HepG2 (cell line): ENCODE data around the gene WSB1. TPM values are rescaled to one million over a fixed set of nuclear protein-coding genes. Genes with fewer than 3 reads are reported as not detected.

Source experiments
- CBX1 ChIP-seq: IDR thresholded peaks from one replicate; pipeline ENCODE4 v1.6.1; 2016; ENCODE audit warnings: antibody characterized with exemption, low read depth
- HOXA3 ChIP-seq: sonication (generic); formaldehyde crosslinking; IDR thresholded peaks from 2 replicates; pipeline ENCODE4 v1.5.0; 2020; ENCODE audit warnings: missing genetic modification reagents
- IKZF1 ChIP-seq: fragments of 450-650 bp; IDR thresholded peaks from 2 replicates; pipeline ENCODE4 v1.7.1; 2016
- KDM5A ChIP-seq: fragments of 200-600 bp; sonication (generic); IDR thresholded peaks from 2 replicates; pipeline ENCODE4 v1.7.0; 2018; ENCODE audit warnings: antibody characterized with exemption, mild to moderate bottlenecking, low read length, borderline replicate concordance
- NRL ChIP-seq: sonication (generic); formaldehyde crosslinking; IDR thresholded peaks from 2 replicates; pipeline ENCODE4 v1.5.0; 2020; ENCODE audit warnings: missing genetic modification reagents, mild to moderate bottlenecking, moderate library complexity, borderline replicate concordance
- POLR2A ChIP-seq, 2 experiments: IDR thresholded peaks; 2 replicates each; pipeline ENCODE4 v1.6.1; 2011; ENCODE audit warnings: low read depth in 2 of 2, low read length in 2 of 2, mild to moderate bottlenecking in 1 of 2, moderate library complexity in 1 of 2; ENCODE audit not compliant: insufficient read depth in 1 of 2
- POLR2G ChIP-seq: fragments of 200-400 bp; formaldehyde crosslinking; IDR thresholded peaks from 2 replicates; pipeline ENCODE4 v1.6.1; 2018; ENCODE audit warnings: mild to moderate bottlenecking, low read depth, low read length, moderate library complexity
- PTBP1 ChIP-seq: fragments of 200-400 bp; formaldehyde crosslinking; IDR thresholded peaks from 2 replicates; pipeline ENCODE4 v1.6.1; 2018; ENCODE audit warnings: low read length, low read depth; ENCODE audit not compliant: poor library complexity, severe bottlenecking
- SAFB2 ChIP-seq: sonication (generic); formaldehyde crosslinking; IDR thresholded peaks from 2 replicates; pipeline ENCODE4 v1.5.1; 2020; ENCODE audit warnings: missing genetic modification reagents, low read depth, mild to moderate bottlenecking, borderline replicate concordance
- SETDB1 ChIP-seq: sonication (generic); formaldehyde crosslinking; IDR thresholded peaks from 2 replicates; pipeline ENCODE4 v1.5.1; 2020; ENCODE audit warnings: missing genetic modification reagents, mild to moderate bottlenecking, borderline replicate concordance
- SMYD3 ChIP-seq: sonication (generic); formaldehyde crosslinking; IDR thresholded peaks from 2 replicates; pipeline ENCODE4 v1.8.1; 2023; ENCODE audit warnings: mild to moderate bottlenecking, missing genetic modification reagents
- TBX3 ChIP-seq: fragments of 450-650 bp; IDR thresholded peaks from 2 replicates; pipeline ENCODE4 v1.6.1; 2017; ENCODE audit warnings: antibody characterized with exemption, mild to moderate bottlenecking, inconsistent platforms, borderline replicate concordance
- ZNF207 ChIP-seq: fragments of 450-650 bp; IDR thresholded peaks from 2 replicates; pipeline ENCODE4 v1.6.1; 2016; ENCODE audit warnings: antibody characterized with exemption, borderline replicate concordance
- ZNF292 ChIP-seq: sonication (generic); formaldehyde crosslinking; IDR thresholded peaks from 2 replicates; pipeline ENCODE4 v1.8.1; 2022; ENCODE audit warnings: mild to moderate bottlenecking, low read depth, missing genetic modification reagents, borderline replicate concordance
- ZNF614 ChIP-seq: IDR thresholded peaks from 2 replicates; pipeline ENCODE4 v1.6.1; 2018; ENCODE audit warnings: missing biosample characterization, missing genetic modification reagents, inconsistent platforms, borderline replicate concordance
- polyA plus RNA-seq, 8 experiments: library from polyadenylated mRNA; depleted of rRNA in 3 of 8; stranded (reverse) in 7 of 8; unstranded in 1 of 8; fragments of >200 nt; fragmentation: Illumina TruSeq in 4 of 8; extraction: Trizol in 4 of 8; gene quantifications; 2 replicates each; pipeline versions ENCODE4 v1.2.1 to v1.2.3, GENCODE V29; 2011 to 2016; ENCODE audit warnings: low read depth in 4 of 8, missing spikeins in 1 of 8, mixed read lengths in 1 of 8; ENCODE audit not compliant: insufficient read depth in 1 of 8
- total RNA-seq, 5 experiments: library from RNA; depleted of rRNA; stranded (reverse); fragments of >200 nt; fragmentation: Illumina TruSeq; extraction: Trizol; gene quantifications; 2 replicates each; pipeline ENCODE4 v1.2.3, GENCODE V29; 2016; ENCODE audit warnings: low read depth in 1 of 5
- TF ChIP-seq, protein P1 (sequence below): sonication (generic); formaldehyde crosslinking; conservative IDR thresholded peaks from 2 replicates; pipeline ENCODE4 v1.4.0; 2020; ENCODE audit warnings: missing genetic modification reagents
- TF ChIP-seq, protein P2 (sequence below): sonication (generic); formaldehyde crosslinking; IDR thresholded peaks from 2 replicates; pipeline ENCODE4 v1.8.0; 2022; ENCODE audit warnings: low read depth, missing genetic modification reagents
- TF ChIP-seq, protein P3 (sequence below): sonication (generic); formaldehyde crosslinking; IDR thresholded peaks from 2 replicates; pipeline ENCODE4 v1.5.0; 2020; ENCODE audit warnings: missing genetic modification reagents
- TF ChIP-seq, protein P4 (sequence below): sonication (generic); formaldehyde crosslinking; IDR thresholded peaks from 2 replicates; pipeline ENCODE4; 2020; ENCODE audit warnings: missing genetic modification reagents, mild to moderate bottlenecking, borderline replicate concordance
- TF ChIP-seq, protein P5 (sequence below): sonication (generic); formaldehyde crosslinking; IDR thresholded peaks from 2 replicates; pipeline ENCODE4 v1.5.0; 2020; ENCODE audit warnings: missing genetic modification reagents

The WSB1 gene
- total and polyA plus RNA-seq, 2 of the 13 experiments (the other 11 are each of a cell fraction or from before 2014, with no cell fraction given) = 81.3 to 294 TPM

DNA sequence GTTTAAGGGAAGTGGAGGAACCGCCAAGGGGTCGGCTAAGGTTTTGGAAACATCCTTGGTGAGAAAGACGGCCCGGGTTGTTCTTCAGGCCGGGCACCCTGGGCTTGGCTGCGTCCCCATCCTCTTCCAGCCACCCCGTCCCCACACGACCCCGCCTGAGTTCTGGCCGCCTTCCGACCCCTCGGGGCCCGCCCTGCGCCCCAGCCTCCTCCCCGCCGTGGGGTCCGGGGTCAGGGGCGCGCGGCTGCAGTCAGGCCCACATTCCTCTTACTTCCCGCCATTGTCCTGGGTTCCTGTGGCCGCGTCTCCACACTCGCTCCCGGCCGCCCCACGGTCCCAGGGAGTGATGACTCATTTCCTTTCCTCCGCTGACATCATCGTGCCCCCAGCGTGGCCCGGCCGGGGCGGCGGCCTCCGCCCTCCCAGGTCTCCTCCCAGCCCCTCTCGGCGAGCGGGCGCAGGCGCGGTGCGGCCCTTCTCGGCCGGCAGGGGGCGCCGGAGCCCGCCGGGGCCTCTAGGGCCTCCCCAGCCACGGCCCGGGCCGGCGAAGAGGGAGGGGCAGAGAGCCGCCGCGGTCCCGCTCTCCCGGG lies 59.6 kb downstream of the WSB1 start (continued):
- TF ChIP-seq, protein P1, sequence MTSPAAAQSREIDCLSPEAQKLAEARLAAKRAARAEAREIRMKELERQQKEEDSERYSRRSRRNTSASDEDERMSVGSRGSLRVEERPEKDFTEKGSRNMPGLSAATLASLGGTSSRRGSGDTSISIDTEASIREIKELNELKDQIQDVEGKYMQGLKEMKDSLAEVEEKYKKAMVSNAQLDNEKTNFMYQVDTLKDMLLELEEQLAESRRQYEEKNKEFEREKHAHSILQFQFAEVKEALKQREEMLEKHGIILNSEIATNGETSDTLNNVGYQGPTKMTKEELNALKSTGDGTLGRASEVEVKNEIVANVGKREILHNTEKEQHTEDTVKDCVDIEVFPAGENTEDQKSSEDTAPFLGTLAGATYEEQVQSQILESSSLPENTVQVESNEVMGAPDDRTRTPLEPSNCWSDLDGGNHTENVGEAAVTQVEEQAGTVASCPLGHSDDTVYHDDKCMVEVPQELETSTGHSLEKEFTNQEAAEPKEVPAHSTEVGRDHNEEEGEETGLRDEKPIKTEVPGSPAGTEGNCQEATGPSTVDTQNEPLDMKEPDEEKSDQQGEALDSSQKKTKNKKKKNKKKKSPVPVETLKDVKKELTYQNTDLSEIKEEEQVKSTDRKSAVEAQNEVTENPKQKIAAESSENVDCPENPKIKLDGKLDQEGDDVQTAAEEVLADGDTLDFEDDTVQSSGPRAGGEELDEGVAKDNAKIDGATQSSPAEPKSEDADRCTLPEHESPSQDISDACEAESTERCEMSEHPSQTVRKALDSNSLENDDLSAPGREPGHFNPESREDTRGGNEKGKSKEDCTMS = no peak
- TF ChIP-seq KDM5A = no peak
- peak; percentile 95 for TF ChIP-seq HOXA3 (CRISPR knock-in tag)
- peak; percentile 89 for TF ChIP-seq POLR2G
- no peak; the same call in 1 of the 2 replicates for TF ChIP-seq SAFB2 (CRISPR knock-in tag)
- TF ChIP-seq, protein P2, sequence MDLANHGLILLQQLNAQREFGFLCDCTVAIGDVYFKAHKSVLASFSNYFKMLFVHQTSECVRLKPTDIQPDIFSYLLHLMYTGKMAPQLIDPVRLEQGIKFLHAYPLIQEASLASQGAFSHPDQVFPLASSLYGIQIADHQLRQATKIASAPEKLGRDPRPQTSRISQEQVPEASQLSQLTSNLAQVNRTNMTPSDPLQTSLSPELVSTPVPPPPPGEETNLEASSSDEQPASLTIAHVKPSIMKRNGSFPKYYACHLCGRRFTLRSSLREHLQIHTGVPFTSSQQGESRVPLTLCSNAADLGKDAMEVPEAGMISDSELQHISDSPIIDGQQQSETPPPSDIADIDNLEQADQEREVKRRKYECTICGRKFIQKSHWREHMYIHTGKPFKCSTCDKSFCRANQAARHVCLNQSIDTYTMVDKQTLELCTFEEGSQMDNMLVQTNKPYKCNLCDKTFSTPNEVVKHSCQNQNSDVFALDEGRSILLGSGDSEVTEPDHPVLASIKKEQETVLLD = peak; percentile 85
- no peak for TF ChIP-seq ZNF207
- TF ChIP-seq, protein P3, sequence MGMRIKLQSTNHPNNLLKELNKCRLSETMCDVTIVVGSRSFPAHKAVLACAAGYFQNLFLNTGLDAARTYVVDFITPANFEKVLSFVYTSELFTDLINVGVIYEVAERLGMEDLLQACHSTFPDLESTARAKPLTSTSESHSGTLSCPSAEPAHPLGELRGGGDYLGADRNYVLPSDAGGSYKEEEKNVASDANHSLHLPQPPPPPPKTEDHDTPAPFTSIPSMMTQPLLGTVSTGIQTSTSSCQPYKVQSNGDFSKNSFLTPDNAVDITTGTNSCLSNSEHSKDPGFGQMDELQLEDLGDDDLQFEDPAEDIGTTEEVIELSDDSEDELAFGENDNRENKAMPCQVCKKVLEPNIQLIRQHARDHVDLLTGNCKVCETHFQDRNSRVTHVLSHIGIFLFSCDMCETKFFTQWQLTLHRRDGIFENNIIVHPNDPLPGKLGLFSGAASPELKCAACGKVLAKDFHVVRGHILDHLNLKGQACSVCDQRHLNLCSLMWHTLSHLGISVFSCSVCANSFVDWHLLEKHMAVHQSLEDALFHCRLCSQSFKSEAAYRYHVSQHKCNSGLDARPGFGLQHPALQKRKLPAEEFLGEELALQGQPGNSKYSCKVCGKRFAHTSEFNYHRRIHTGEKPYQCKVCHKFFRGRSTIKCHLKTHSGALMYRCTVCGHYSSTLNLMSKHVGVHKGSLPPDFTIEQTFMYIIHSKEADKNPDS (CRISPR knock-in tag) = no peak
- no peak for TF ChIP-seq ZNF292 (CRISPR knock-in tag)
- no peak for TF ChIP-seq SETDB1
- TF ChIP-seq SMYD3 (CRISPR knock-in tag) = no peak
- no peak for TF ChIP-seq IKZF1
- TF ChIP-seq, protein P4, sequence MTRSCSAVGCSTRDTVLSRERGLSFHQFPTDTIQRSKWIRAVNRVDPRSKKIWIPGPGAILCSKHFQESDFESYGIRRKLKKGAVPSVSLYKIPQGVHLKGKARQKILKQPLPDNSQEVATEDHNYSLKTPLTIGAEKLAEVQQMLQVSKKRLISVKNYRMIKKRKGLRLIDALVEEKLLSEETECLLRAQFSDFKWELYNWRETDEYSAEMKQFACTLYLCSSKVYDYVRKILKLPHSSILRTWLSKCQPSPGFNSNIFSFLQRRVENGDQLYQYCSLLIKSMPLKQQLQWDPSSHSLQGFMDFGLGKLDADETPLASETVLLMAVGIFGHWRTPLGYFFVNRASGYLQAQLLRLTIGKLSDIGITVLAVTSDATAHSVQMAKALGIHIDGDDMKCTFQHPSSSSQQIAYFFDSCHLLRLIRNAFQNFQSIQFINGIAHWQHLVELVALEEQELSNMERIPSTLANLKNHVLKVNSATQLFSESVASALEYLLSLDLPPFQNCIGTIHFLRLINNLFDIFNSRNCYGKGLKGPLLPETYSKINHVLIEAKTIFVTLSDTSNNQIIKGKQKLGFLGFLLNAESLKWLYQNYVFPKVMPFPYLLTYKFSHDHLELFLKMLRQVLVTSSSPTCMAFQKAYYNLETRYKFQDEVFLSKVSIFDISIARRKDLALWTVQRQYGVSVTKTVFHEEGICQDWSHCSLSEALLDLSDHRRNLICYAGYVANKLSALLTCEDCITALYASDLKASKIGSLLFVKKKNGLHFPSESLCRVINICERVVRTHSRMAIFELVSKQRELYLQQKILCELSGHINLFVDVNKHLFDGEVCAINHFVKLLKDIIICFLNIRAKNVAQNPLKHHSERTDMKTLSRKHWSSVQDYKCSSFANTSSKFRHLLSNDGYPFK (CRISPR knock-in tag) = no peak; the same call in 1 of the 2 replicates
- peak; percentile 68 for TF ChIP-seq CBX1
- TF ChIP-seq, protein P5, sequence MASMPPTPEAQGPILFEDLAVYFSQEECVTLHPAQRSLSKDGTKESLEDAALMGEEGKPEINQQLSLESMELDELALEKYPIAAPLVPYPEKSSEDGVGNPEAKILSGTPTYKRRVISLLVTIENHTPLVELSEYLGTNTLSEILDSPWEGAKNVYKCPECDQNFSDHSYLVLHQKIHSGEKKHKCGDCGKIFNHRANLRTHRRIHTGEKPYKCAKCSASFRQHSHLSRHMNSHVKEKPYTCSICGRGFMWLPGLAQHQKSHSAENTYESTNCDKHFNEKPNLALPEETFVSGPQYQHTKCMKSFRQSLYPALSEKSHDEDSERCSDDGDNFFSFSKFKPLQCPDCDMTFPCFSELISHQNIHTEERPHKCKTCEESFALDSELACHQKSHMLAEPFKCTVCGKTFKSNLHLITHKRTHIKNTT (CRISPR knock-in tag) = no peak
- 0 out of 2 replicates have a peak, but pooled peaks have one; percentile 13 for TF ChIP-seq ZNF614 (CRISPR knock-in tag)
- no peak for TF ChIP-seq NRL (CRISPR knock-in tag)
- TF ChIP-seq POLR2A (IDR thresholded peaks at IDR 0.05; ENCODE audit: insufficient read depth in 1 of 2, low read depth in 2 of 2, low read length in 2 of 2) = peak; percentile 68 to 87; a peak in 3 of 4 replicates
- TF ChIP-seq TBX3 = no peak
- TF ChIP-seq PTBP1 = peak; percentile 76
